Stimulated activated CD8-positive, alpha-beta memory T cell treated with anti-CD3 and anti-CD28 coated beads, Interleukin-2, amount 100 ng/mL, for 48 hours (primary cell): ENCODE results near the gene CHRFAM7A.
"Not testable (repeated sequence)": the region's sequence is repeated elsewhere in the genome, so short reads cannot be mapped to it uniquely, and the experiment has no call there.

Experiments used
- DNase-seq, 2 donors: peaks; one replicate each; pipeline ENCODE4 v3.0.0-alpha.2; 2020; ENCODE audit warnings: low read depth in 2 of 2

The CHRFAM7A gene

DNA sequence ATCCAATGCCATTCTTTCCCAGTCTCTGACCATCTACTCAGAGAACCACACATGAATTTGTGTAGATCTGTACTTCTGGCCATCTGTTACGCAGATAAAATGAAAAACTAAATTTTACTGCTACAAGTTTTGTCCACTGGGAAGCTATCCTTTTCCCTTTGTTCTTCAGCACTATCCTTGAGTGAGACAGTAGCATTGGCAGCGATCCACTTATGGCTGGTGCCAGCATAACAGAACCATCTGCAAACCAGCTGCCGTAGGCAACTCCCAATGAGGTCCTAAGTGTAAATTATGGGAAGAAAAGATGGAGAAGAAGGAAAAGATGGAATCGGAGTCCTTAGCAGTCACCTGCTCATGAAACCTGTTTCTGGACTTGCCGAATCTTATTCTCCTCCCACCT lies 72.3 kb downstream of the CHRFAM7A start:
- not testable (repeated sequence) for DNase-seq

DNA sequence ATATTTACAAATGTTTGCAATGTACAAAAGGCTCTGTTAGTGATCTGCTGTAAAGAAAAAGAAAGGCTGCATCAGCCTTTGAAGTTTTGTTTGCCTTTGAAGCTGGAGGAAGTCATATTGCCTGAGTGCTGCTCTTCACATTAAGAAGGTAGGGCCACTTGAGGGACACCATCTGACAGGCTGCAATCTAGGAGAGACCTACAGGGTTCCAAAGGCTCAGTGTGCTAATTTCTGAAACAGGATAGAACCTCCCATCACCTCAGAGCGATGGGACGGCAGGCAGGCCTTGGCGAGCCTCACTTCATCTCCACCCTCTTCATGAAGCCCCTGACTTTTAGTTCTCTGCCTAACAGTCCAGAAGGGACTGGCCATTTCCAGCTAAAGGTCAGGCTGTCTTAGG lies 77.6 kb downstream of the CHRFAM7A start:
- DNase-seq: not testable (repeated sequence)

DNA sequence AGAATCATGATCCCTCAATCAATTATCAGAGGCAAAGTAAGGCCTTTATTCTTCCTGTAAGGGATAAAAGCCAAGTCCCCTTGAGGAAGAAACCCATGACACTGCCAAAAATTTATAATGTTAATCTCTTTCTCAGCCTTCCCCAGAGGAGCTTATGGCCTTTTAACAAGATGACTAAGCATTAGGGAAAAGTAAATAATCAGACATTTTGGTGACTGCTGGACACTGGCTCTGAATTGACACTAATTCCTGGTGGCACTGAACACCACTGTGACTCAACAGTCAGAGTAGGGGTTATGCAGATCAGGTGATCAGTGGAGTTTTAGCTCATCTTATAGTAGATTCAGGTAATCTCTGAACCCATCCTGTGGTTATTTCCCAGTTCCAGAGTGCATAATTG lies 82.8 kb downstream of the CHRFAM7A start:
- DNase-seq: not testable (repeated sequence)
